HepG2 (cell line): ENCODE measurements around the gene CKS1B. TPM values are rescaled to one million over a fixed set of nuclear protein-coding genes. Genes with fewer than 3 reads are reported as not detected.

ENCODE experiments used
- BCLAF1 ChIP-seq: fragments of 450-650 bp; IDR thresholded peaks from 2 replicates; pipeline ENCODE4 v1.6.1; 2017; ENCODE audit warnings: mild to moderate bottlenecking
- CHCHD3 ChIP-seq: sonication (generic); formaldehyde crosslinking; IDR thresholded peaks from 2 replicates; pipeline ENCODE4 v1.8.0; 2022; ENCODE audit warnings: mild to moderate bottlenecking, missing genetic modification reagents, moderate library complexity
- LCORL ChIP-seq, 2 experiments: fragments of 450-650 bp in 1 of 2; sonication (generic) in 1 of 2; formaldehyde crosslinking in 1 of 2; IDR thresholded peaks; 2 replicates each; pipeline versions ENCODE4 v1.5.0 to v1.6.1; 2017 to 2020; ENCODE audit warnings: antibody characterized with exemption in 1 of 2, missing genetic modification reagents in 1 of 2
- NCOA1 ChIP-seq: sonication (generic); formaldehyde crosslinking; IDR thresholded peaks from 2 replicates; pipeline ENCODE4 v1.9.0; 2021; ENCODE audit warnings: missing genetic modification reagents
- TFE3 ChIP-seq: IDR thresholded peaks from 2 replicates; pipeline ENCODE4 v1.6.1; 2016
- ZKSCAN8 ChIP-seq: IDR thresholded peaks from 2 replicates; pipeline ENCODE4 v1.6.1; 2016; ENCODE audit warnings: borderline replicate concordance, missing genetic modification reagents, missing compliant biosample characterization
- ZNF407 ChIP-seq: sonication (generic); formaldehyde crosslinking; IDR thresholded peaks from one replicate; pipeline ENCODE4 v1.5.1; 2020; ENCODE audit warnings: mild to moderate bottlenecking, missing genetic modification reagents; ENCODE audit errors: not compliant biosample characterization
- ZNF614 ChIP-seq: IDR thresholded peaks from 2 replicates; pipeline ENCODE4 v1.6.1; 2018; ENCODE audit warnings: missing biosample characterization, missing genetic modification reagents, inconsistent platforms, borderline replicate concordance
- polyA plus RNA-seq, 8 experiments: library from polyadenylated mRNA; depleted of rRNA in 3 of 8; stranded (reverse) in 7 of 8; unstranded in 1 of 8; fragments of >200 nt; fragmentation: Illumina TruSeq in 4 of 8; extraction: Trizol in 4 of 8; gene quantifications; 2 replicates each; pipeline versions ENCODE4 v1.2.1 to v1.2.3, GENCODE V29; 2011 to 2016; ENCODE audit warnings: low read depth in 4 of 8, missing spikeins in 1 of 8, mixed read lengths in 1 of 8; ENCODE audit not compliant: insufficient read depth in 1 of 8
- total RNA-seq, 5 experiments: library from RNA; depleted of rRNA; stranded (reverse); fragments of >200 nt; fragmentation: Illumina TruSeq; extraction: Trizol; gene quantifications; 2 replicates each; pipeline ENCODE4 v1.2.3, GENCODE V29; 2016; ENCODE audit warnings: low read depth in 1 of 5
- TF ChIP-seq, protein P1 (sequence below): sonication (generic); formaldehyde crosslinking; IDR thresholded peaks from 2 replicates; pipeline ENCODE4 v1.4.0; 2020; ENCODE audit warnings: missing genetic modification reagents, mild to moderate bottlenecking, borderline replicate concordance
- TF ChIP-seq, protein P2 (sequence below): sonication (generic); formaldehyde crosslinking; IDR thresholded peaks from 2 replicates; pipeline ENCODE4 v1.8.0; 2022; ENCODE audit warnings: mild to moderate bottlenecking, missing genetic modification reagents, borderline replicate concordance

CKS1B gene
- total and polyA plus RNA-seq, 2 of the 13 experiments (the other 11 are each of a cell fraction or from before 2014, with no cell fraction given): 217 to 222 TPM

- TF ChIP-seq, protein P1, sequence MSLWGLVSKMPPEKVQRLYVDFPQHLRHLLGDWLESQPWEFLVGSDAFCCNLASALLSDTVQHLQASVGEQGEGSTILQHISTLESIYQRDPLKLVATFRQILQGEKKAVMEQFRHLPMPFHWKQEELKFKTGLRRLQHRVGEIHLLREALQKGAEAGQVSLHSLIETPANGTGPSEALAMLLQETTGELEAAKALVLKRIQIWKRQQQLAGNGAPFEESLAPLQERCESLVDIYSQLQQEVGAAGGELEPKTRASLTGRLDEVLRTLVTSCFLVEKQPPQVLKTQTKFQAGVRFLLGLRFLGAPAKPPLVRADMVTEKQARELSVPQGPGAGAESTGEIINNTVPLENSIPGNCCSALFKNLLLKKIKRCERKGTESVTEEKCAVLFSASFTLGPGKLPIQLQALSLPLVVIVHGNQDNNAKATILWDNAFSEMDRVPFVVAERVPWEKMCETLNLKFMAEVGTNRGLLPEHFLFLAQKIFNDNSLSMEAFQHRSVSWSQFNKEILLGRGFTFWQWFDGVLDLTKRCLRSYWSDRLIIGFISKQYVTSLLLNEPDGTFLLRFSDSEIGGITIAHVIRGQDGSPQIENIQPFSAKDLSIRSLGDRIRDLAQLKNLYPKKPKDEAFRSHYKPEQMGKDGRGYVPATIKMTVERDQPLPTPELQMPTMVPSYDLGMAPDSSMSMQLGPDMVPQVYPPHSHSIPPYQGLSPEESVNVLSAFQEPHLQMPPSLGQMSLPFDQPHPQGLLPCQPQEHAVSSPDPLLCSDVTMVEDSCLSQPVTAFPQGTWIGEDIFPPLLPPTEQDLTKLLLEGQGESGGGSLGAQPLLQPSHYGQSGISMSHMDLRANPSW (CRISPR knock-in tag): 0 out of 2 replicates have a peak, but pooled peaks have one; percentile 24
- no peak for TF ChIP-seq BCLAF1
- TF ChIP-seq ZNF614 (CRISPR knock-in tag): peak; percentile 85; the same call in 1 of the 2 replicates
- peak; percentile 98 for TF ChIP-seq NCOA1 (CRISPR knock-in tag)
- TF ChIP-seq CHCHD3 (CRISPR knock-in tag): 0 out of 2 replicates have a peak, but pooled peaks have one; percentile 73
- TF ChIP-seq ZNF407 (CRISPR knock-in tag): no peak
- TF ChIP-seq LCORL (IDR thresholded peaks at IDR 0.05): no peak
- TF ChIP-seq LCORL (CRISPR knock-in tag; IDR thresholded peaks at IDR 0.05): peak; percentile 97
- peak; percentile 67; the same call in 1 of the 2 replicates for TF ChIP-seq ZKSCAN8
- TF ChIP-seq, protein P2, sequence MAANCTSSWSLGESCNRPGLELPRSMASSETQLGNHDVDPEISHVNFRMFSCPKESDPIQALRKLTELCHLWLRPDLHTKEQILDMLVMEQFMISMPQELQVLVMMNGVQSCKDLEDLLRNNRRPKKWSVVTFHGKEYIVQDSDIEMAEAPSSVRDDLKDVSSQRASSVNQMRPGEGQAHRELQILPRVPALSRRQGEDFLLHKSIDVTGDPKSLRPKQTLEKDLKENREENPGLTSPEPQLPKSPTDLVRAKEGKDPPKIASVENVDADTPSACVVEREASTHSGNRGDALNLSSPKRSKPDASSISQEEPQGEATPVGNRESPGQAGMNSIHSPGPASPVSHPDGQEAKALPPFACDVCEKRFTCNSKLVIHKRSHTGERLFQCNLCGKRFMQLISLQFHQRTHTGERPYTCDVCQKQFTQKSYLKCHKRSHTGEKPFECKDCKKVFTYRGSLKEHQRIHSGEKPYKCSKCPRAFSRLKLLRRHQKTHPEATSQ: no peak
- 0 out of 2 replicates have a peak, but pooled peaks have one; percentile 41 for TF ChIP-seq TFE3
Measured at GRCh38 chr1:155000726-155001424, 26.4 kb downstream of the CKS1B start (continued).
